ENCODE measurements around the gene ENTPD8. TPM values are rescaled to one million over a fixed set of nuclear protein-coding genes. Genes with fewer than 3 reads are reported as not detected.

The ENTPD8 gene
- total RNA-seq, 1 experiment from 2014 or later, result 5.4 TPM

- CTCF ChIA-PET, result no interaction called here
These were observed 25.1 kb downstream of the ENTPD8 start for GRCh38 chr9:137416006-137416562.

GRCh38 chr9:137415451-137415850 lies 25.7 kb downstream of the ENTPD8 start:
- no peak for DNase-seq
- TF ChIP-seq CTCF (conservative IDR thresholded peaks at IDR 0.05) (no peak), EZH2 (IDR thresholded peaks at IDR 0.05; ENCODE audit: low read depth) (no peak)
- BruUV-seq (replicated peaks), result no TSS peak
- Histone ChIP-seq H3K27me3 (ENCODE audit: insufficient read depth, low read depth) (no peaks in the 10 kb centered on the region), H3K36me3 (ENCODE audit: low read depth) (no peaks in the 10 kb centered on the region), H3K79me2 (ENCODE audit: low read depth) (peaks cover 10% of the 10 kb centered on the region; the same call in 1 of the 2 replicates), H3K4me2 (no peak overlapping the region), H3K27ac (no peak overlapping the region), H3K4me3 (no peak overlapping the region), H3K4me1 (replicated peaks; ENCODE audit: insufficient read depth) (peaks cover 17% of the 10 kb centered on the region), H2AFZ (no peak overlapping the region), H3K9me2 (ENCODE audit: insufficient read depth) (no peaks in the 10 kb centered on the region), H3K9me3 (ENCODE audit: insufficient read depth, low read depth) (no peaks in the 10 kb centered on the region), H4K20me1 (ENCODE audit: insufficient read depth) (no peaks in the 10 kb centered on the region), H3F3A (ENCODE audit: insufficient read depth, low read depth) (peaks cover 22% of the 10 kb centered on the region; the same call in 1 of the 2 replicates)
- CTCF ChIA-PET, result no interaction called here
- POLR2A ChIA-PET (ENCODE audit: unreplicated experiment), result no interaction called here
- intact Hi-C loops (cut with micrococcal nuclease; ENCODE audit: unreplicated experiment), result no loop called here

More at GRCh38 chr9:137416006-137416562, 25.1 kb downstream of the ENTPD8 start:
- no peak overlapping the region for H3K4me2 ChIP-seq
- intact Hi-C loops (cut with micrococcal nuclease; ENCODE audit: unreplicated experiment), result no loop called here
- no peak overlapping the region for H2AFZ ChIP-seq
- BruUV-seq (replicated peaks), result no TSS peak
- H3K79me2 ChIP-seq (ENCODE audit: low read depth), result peaks cover 12% of the 10 kb centered on the region; the same call in 1 of the 2 replicates
- no peak overlapping the region for H3K27ac ChIP-seq
- H3K36me3 ChIP-seq (ENCODE audit: low read depth), result no peaks in the 10 kb centered on the region
- H3K9me3 ChIP-seq (ENCODE audit: insufficient read depth, low read depth), result no peaks in the 10 kb centered on the region
- no peaks in the 10 kb centered on the region for H4K20me1 ChIP-seq (ENCODE audit: insufficient read depth)
- H3K27me3 ChIP-seq (ENCODE audit: insufficient read depth, low read depth), result no peaks in the 10 kb centered on the region
- TF ChIP-seq EZH2 (IDR thresholded peaks at IDR 0.05; ENCODE audit: low read depth), result no peak
- H3F3A ChIP-seq (ENCODE audit: insufficient read depth, low read depth), result peaks cover 22% of the 10 kb centered on the region; the same call in 1 of the 2 replicates
- DNase-seq, result no peak
- no peaks in the 10 kb centered on the region for H3K9me2 ChIP-seq (ENCODE audit: insufficient read depth)
- H3K4me1 ChIP-seq (replicated peaks; ENCODE audit: insufficient read depth), result peaks cover 12% of the 10 kb centered on the region
- no peak overlapping the region for H3K4me3 ChIP-seq
- POLR2A ChIA-PET (ENCODE audit: unreplicated experiment), result no interaction called here

- H3F3A ChIP-seq (ENCODE audit: insufficient read depth, low read depth), result peaks cover 22% of the 10 kb centered on the region; the same call in 1 of the 2 replicates
- no peak overlapping the region for H3K4me3 ChIP-seq
- intact Hi-C loops (cut with micrococcal nuclease; ENCODE audit: unreplicated experiment), result no loop called here
- H3K79me2 ChIP-seq (ENCODE audit: low read depth), result 0 out of 2 replicates have a peak, but pooled peaks cover 5% of the 10 kb centered on the region
- ChIA-PET POLR2A (ENCODE audit: unreplicated experiment) (no interaction called here), CTCF (interaction anchor here (0.5 to 0.6 kb wide), 3 partner anchors 59 to 468 kb away, joined by 3 to 5 read pairs (median 4); partner anchors contain the start of genes C8G and FBXW5)
- H3K9me3 ChIP-seq (ENCODE audit: insufficient read depth, low read depth), result no peaks in the 10 kb centered on the region
- no peaks in the 10 kb centered on the region for H4K20me1 ChIP-seq (ENCODE audit: insufficient read depth)
- no peak overlapping the region for H3K27ac ChIP-seq
- no peaks in the 10 kb centered on the region for H3K36me3 ChIP-seq (ENCODE audit: low read depth)
- H3K27me3 ChIP-seq (ENCODE audit: insufficient read depth, low read depth), result no peaks in the 10 kb centered on the region
- BruUV-seq (replicated peaks), result no TSS peak
- H3K4me1 ChIP-seq (replicated peaks; ENCODE audit: insufficient read depth), result peaks cover 18% of the 10 kb centered on the region
- no peak for TF ChIP-seq EZH2 (IDR thresholded peaks at IDR 0.05; ENCODE audit: low read depth)
- TF ChIP-seq CTCF (conservative IDR thresholded peaks at IDR 0.05), result no peak
- no peak for DNase-seq
- no peak overlapping the region for H3K4me2 ChIP-seq
- H2AFZ ChIP-seq, result no peak overlapping the region
- no peaks in the 10 kb centered on the region for H3K9me2 ChIP-seq (ENCODE audit: insufficient read depth)
These were observed 28.7 kb downstream of the ENTPD8 start for GRCh38 chr9:137412431-137412830.

Data from PC-9 (cell line).